IMR-90 (cell line): ENCODE results near the gene ARV1.

Experiments
- BHLHE40 ChIP-seq: fragments of 150-350 bp; IDR thresholded peaks from 2 replicates; pipeline ENCODE4 v1.6.1; 2016; ENCODE audit warnings: mild to moderate bottlenecking, low read depth, low read length
- CEBPB ChIP-seq: IDR thresholded peaks from 2 replicates; pipeline ENCODE4 v1.6.1; 2012; ENCODE audit warnings: low read depth, low read length, improper control_type of control experiment
- ELK1 ChIP-seq: fragments of 150-350 bp; IDR thresholded peaks from 2 replicates; pipeline ENCODE4 v1.6.1; 2016; ENCODE audit warnings: low read depth, mild to moderate bottlenecking, low read length, moderate library complexity, borderline replicate concordance
- FOS ChIP-seq: fragments of 150-350 bp; IDR thresholded peaks from 2 replicates; pipeline ENCODE4 v1.6.1; 2016; ENCODE audit warnings: low read depth, low read length
- MAFK ChIP-seq: IDR thresholded peaks from 2 replicates; pipeline ENCODE4 v1.6.1; 2012; ENCODE audit warnings: low read depth, low read length, improper control_type of control experiment
- MAZ ChIP-seq: IDR thresholded peaks from 2 replicates; pipeline ENCODE4 v1.6.1; 2012; ENCODE audit warnings: low read depth, mild to moderate bottlenecking, low read length, improper control_type of control experiment, moderate library complexity, borderline replicate concordance
- MXI1 ChIP-seq: IDR thresholded peaks from 2 replicates; pipeline ENCODE4 v1.6.1; 2012; ENCODE audit warnings: low read depth, mild to moderate bottlenecking, low read length, moderate library complexity, borderline replicate concordance
- POLR2A ChIP-seq: IDR thresholded peaks from 2 replicates; pipeline ENCODE4 v1.6.1; 2012; ENCODE audit warnings: mild to moderate bottlenecking, low read depth, low read length
- RAD21 ChIP-seq: IDR thresholded peaks from 2 replicates; pipeline ENCODE4 v1.6.1; 2012; ENCODE audit warnings: low read length, improper control_type of control experiment
- RCOR1 ChIP-seq: IDR thresholded peaks from 2 replicates; pipeline ENCODE4 v1.6.1; 2012; ENCODE audit warnings: mild to moderate bottlenecking, low read length, improper control_type of control experiment; ENCODE audit not compliant: insufficient replicate concordance
- RFX5 ChIP-seq: IDR thresholded peaks from 2 replicates; pipeline ENCODE4 v1.8.0; 2012; ENCODE audit warnings: low read depth, mild to moderate bottlenecking, low read length, moderate library complexity
- SMC3 ChIP-seq: fragments of 150-350 bp; IDR thresholded peaks from 2 replicates; pipeline ENCODE4 v1.6.1; 2016; ENCODE audit warnings: low read depth, mild to moderate bottlenecking, antibody characterized with exemption, low read length, moderate library complexity
- USF2 ChIP-seq: fragments of 150-350 bp; IDR thresholded peaks from 2 replicates; pipeline ENCODE4 v1.6.1; 2017; ENCODE audit warnings: mild to moderate bottlenecking, antibody characterized with exemption, low read length, low read depth
- TF ChIP-seq, protein P1 (sequence below): conservative IDR thresholded peaks from 2 replicates; pipeline ENCODE4 v1.5.1; 2012; ENCODE audit warnings: mild to moderate bottlenecking, low read depth, low read length, improper control_type of control experiment

- TF ChIP-seq, protein P1, sequence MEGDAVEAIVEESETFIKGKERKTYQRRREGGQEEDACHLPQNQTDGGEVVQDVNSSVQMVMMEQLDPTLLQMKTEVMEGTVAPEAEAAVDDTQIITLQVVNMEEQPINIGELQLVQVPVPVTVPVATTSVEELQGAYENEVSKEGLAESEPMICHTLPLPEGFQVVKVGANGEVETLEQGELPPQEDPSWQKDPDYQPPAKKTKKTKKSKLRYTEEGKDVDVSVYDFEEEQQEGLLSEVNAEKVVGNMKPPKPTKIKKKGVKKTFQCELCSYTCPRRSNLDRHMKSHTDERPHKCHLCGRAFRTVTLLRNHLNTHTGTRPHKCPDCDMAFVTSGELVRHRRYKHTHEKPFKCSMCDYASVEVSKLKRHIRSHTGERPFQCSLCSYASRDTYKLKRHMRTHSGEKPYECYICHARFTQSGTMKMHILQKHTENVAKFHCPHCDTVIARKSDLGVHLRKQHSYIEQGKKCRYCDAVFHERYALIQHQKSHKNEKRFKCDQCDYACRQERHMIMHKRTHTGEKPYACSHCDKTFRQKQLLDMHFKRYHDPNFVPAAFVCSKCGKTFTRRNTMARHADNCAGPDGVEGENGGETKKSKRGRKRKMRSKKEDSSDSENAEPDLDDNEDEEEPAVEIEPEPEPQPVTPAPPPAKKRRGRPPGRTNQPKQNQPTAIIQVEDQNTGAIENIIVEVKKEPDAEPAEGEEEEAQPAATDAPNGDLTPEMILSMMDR: no peak
- no peak for TF ChIP-seq POLR2A
- TF ChIP-seq CEBPB: no peak
- no peak for TF ChIP-seq RAD21
- no peak for TF ChIP-seq ELK1
- no peak for TF ChIP-seq MAZ
- no peak for TF ChIP-seq MAFK
- TF ChIP-seq FOS: no peak
- TF ChIP-seq RFX5: no peak
- no peak for TF ChIP-seq BHLHE40
- no peak for TF ChIP-seq SMC3
- no peak for TF ChIP-seq USF2
- no peak for TF ChIP-seq MXI1
- no peak for TF ChIP-seq RCOR1
These were observed 47.9 kb upstream of the ARV1 start for GRCh38 chr1:230930986-230931385.
